ENCODE data around the gene CYBC1.
"Not testable (repeated sequence)": the region's sequence is repeated elsewhere in the genome, so short reads cannot be mapped to it uniquely, and the experiment has no call there.

Gene CYBC1

DNA sequence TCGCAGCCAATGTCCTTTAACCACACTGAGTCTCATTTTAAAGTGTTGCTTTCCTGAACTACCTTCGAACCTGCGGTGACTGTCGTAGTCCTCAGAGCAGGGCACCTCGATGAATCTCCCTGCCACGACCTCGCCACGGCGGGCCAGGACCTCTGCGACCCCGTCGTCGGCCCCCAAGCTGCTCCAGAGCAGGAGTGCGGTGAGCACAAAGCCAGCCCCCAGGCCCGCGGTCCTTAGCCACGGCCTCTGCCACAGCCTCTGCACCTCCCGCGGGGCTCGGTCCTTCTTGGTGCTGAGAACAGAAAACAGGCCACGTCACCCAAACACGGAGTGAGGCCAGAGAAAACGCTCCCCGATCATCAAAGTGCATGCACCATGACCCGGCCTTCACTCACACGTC, 35.2 kb downstream of the CYBC1 start:
- TF ChIP-seq, protein P1, sequence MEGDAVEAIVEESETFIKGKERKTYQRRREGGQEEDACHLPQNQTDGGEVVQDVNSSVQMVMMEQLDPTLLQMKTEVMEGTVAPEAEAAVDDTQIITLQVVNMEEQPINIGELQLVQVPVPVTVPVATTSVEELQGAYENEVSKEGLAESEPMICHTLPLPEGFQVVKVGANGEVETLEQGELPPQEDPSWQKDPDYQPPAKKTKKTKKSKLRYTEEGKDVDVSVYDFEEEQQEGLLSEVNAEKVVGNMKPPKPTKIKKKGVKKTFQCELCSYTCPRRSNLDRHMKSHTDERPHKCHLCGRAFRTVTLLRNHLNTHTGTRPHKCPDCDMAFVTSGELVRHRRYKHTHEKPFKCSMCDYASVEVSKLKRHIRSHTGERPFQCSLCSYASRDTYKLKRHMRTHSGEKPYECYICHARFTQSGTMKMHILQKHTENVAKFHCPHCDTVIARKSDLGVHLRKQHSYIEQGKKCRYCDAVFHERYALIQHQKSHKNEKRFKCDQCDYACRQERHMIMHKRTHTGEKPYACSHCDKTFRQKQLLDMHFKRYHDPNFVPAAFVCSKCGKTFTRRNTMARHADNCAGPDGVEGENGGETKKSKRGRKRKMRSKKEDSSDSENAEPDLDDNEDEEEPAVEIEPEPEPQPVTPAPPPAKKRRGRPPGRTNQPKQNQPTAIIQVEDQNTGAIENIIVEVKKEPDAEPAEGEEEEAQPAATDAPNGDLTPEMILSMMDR (IDR thresholded peaks at IDR 0.05) = no peak
- no peak for TF ChIP-seq ZFX (IDR thresholded peaks at IDR 0.05; ENCODE audit: borderline replicate concordance)
- H3K27ac ChIP-seq = no peak overlapping the region

DNA sequence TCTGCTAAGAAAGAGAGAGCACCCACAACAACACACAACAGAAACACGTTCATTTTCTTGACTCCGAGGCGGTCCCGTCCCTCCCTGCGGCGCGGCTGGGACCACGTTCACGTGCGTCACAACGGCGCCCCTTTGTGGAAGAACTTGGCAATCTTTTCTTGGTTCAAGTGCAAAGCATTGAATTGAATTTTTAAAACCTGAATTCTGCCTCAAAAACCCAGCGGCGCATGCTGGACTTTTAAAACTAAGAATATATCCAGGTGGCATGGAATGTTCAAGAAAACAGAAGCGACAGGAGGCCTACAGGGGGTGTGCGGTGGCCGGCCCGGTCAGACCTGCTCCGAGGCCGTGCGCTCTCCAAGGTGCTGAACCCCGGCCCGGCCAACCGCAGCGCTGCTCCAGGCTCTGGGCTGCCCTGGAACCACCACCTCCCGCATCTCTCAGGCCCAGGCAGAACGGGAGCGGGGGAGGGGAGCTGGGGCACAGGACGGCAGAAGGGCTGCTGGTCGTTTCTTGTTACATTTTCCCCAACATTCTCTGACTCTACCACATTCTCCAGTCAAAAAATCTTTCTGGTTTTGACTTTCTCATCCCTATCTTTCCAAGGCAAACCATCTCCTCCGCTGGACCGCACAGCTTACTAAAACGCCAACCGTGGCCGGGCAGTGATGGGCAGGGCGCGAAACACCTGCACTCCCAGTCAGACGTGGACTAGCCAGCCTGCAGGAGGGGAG, 35.8 kb downstream of the CYBC1 start:
- no peak overlapping the region for H3K27ac ChIP-seq
- TF ChIP-seq ZFX (IDR thresholded peaks at IDR 0.05; ENCODE audit: borderline replicate concordance) = no peak
- TF ChIP-seq, protein P1 (IDR thresholded peaks at IDR 0.05) = peak; percentile 59

DNA sequence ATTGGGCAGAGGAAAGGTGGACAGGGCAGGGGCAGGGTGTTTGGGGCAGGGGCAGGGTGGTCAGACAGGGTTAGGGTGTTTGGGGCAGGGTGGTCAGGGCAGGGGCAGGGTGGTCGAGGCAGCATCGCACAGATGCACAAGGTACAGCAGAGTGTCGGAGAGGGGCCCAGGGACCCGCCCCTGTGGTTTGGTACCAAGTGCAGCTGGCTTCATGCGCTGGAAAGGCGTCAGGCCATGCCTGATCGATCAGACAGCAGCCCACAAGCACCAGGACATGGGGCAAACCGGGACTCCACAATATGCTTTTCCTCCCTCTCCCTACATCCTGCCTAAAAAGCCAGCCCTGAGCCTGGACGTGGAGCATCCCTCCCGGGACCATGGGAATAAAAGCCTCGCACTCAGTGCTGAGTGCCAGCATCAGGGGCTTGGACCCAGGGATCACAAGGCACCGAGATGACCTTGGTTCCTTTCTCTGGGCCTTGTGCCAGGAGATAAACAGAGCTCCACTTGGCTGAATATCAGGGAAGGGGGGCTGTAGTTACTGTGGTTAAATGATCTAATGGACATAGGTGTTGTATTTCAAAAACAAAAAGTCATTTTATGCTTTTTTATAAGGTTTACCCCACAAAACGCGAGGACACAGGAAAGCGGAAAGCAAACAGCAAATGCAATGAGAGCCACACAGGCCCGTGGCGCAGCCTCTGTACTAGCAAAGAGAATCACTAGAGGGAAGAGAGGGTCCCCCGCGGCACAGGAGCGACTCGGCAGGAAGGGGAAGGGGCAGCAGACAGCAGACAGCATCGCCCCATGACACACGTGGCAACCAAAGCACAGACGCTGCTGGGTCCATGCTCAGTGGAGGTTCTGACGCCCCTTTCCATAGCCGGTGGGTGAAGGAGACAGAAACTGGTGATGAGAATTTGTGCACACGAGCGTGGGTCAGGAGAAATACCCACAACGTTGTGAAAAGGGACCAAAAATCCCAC, 37.7 kb downstream of the CYBC1 start:
- no peak overlapping the region for H3K27ac ChIP-seq
- TF ChIP-seq, protein P1 (IDR thresholded peaks at IDR 0.05) = no peak
- TF ChIP-seq ZFX (IDR thresholded peaks at IDR 0.05; ENCODE audit: borderline replicate concordance) = no peak

DNA sequence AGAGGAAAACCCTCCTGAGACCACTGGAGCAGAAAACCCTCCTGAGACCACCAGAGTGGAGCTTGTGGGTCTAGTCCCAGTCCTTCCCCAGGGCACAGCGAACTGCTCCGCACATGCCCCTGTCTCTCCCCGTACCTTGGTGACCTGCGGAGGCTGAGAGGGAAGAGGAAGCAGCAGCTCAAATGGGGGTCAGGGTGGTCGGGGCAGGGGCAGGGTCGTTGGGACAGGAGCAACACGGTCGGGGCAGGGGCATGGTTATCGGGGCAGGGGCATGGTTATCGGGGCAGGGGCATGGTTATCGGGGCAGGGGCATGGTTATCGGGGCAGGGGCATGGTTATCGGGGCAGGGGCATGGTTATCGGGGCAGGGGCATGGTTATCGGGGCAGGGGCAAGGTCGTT, 38.5 kb downstream of the CYBC1 start:
- H3K27ac ChIP-seq = not testable (repeated sequence)

DNA sequence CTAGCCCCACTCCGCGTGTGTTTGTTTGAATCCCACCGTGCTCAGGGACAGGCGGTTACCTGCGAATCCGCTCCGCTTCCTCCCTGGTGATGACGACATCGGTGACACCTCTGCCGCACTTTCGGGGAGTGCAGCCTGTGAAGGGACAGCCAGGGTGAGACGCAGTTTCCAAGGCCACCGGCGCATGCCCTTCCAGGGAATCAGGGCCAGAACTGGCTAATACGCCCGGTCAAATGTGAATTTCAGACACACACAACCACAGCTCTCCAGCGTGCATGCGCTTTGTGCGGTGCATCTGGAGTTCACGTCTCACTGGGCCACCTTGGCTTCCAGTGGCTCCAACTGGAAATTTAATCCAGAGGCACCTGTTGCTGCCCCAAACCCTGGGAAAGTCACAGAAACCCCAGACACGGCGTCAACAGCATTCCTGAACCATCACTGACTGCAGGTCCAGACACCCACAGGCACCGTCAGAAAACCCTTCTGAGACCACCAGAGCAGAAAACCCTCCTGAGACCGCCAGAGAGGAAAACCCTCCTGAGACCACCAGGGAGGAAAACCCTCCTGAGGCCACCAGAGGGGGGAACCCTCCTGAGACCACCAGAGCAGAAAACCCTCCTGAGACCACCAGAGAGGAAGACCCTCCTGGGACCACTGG, 39.0 kb downstream of the CYBC1 start:
- TF ChIP-seq, protein P1 (IDR thresholded peaks at IDR 0.05) = no peak
- no peak for TF ChIP-seq ZFX (IDR thresholded peaks at IDR 0.05; ENCODE audit: borderline replicate concordance)

DNA sequence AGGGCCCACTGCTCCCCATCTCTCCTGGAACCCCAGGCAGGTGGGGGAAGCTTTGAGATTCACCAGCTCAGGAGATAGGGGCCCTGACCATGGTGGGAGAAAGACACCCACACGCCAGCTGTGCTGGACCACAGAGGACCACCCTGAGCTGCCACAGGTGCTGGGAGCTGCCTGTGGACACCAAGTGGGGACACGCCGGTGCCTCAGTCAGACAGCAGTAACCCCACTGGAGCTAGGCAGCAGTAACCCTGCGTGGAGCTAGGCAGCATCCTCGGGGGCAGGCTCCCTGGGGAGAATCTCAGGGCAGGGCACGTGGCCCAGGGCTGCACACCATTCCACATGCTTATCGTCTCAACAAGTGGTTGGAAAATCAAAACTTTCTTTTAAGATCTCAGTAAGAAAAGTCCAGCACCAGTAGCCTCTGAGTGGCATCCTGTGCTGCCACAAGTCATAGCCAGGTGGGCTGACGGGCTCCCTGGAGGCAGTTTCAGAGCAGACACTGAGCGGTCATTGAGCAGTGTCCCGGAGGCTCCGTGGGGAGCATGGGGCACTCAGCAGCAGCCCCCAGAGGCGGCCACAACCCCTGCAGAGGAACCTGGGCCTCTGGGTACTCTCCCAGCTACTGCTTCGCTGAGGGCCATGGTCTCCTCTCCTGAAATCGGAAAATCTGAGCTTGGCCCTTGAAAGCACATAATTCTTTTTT, 40.4 kb downstream of the CYBC1 start:
- H3K27ac ChIP-seq = no peak overlapping the region

More for the DNA sequence above, 39.0 kb downstream of the CYBC1 start:
- H3K27ac ChIP-seq = no peak overlapping the region

More for the DNA sequence above, 40.4 kb downstream of the CYBC1 start:
- TF ChIP-seq, protein P1 (IDR thresholded peaks at IDR 0.05) = no peak
- TF ChIP-seq ZFX (IDR thresholded peaks at IDR 0.05; ENCODE audit: borderline replicate concordance) = no peak
